ENCODE results near the gene DDX10.

GRCh38 chr11:108838792-108839105, 173.9 kb downstream of the DDX10 start:
- no peak for TF ChIP-seq CTCF (conservative IDR thresholded peaks at IDR 0.05; ENCODE audit: low read depth in 2 of 2)
- no peak for TF ChIP-seq POLR2AphosphoS5 (IDR thresholded peaks at IDR 0.05; ENCODE audit: low read depth)
- no peak for TF ChIP-seq REST (IDR thresholded peaks at IDR 0.05; ENCODE audit: unreplicated experiment)
- TF ChIP-seq EZH2 (IDR thresholded peaks at IDR 0.05; ENCODE audit: low read depth, unreplicated experiment): no peak
- TF ChIP-seq ZNF114 (CRISPR knock-in tag; IDR thresholded peaks at IDR 0.05): no peak
- no peak for TF ChIP-seq NANOG (IDR thresholded peaks at IDR 0.05; ENCODE audit: borderline replicate concordance)
- TF ChIP-seq CREB1 (CRISPR knock-in tag; IDR thresholded peaks at IDR 0.05; ENCODE audit: low read depth): no peak
- TF ChIP-seq EZH2phosphoT487 (IDR thresholded peaks at IDR 0.05; ENCODE audit: unreplicated experiment): no peak
- TF ChIP-seq ZNF331 (CRISPR knock-in tag; IDR thresholded peaks at IDR 0.05; ENCODE audit: low read depth): no peak
- TF ChIP-seq JUNB (IDR thresholded peaks at IDR 0.05; ENCODE audit: unreplicated experiment): no peak
- TF ChIP-seq STAT1 (IDR thresholded peaks at IDR 0.05; ENCODE audit: unreplicated experiment): no peak
